Cardiac muscle cell (in vitro differentiated cells and primary cell): ENCODE measurements around the gene TMSB10. TPM values are rescaled to one million over a fixed set of nuclear protein-coding genes. Genes with fewer than 3 reads are reported as not detected.

Experiments
- DNase-seq, 2 donors: peaks; one replicate each; pipeline versions ENCODE4 v3.0.0 to v3.0.0-alpha.2; 2010 to 2017; ENCODE audit warnings: low read depth in 1 of 2, low spot score in 1 of 2
- H3K27ac ChIP-seq: fragments of 200-600 bp; sonication (generic); 2 replicates; pipeline ENCODE4 v1.5.1; 2016
- H3K27me3 ChIP-seq: fragments of 200-600 bp; sonication (generic); 2 replicates; pipeline ENCODE4 v1.6.0; 2016; ENCODE audit warnings: control low read depth
- H3K36me3 ChIP-seq: fragments of 200-600 bp; sonication (generic); 2 replicates; pipeline ENCODE4 v1.5.1; 2016; ENCODE audit warnings: control low read depth
- H3K4me1 ChIP-seq: fragments of 200-600 bp; sonication (generic); 2 replicates; pipeline ENCODE4 v1.8.1; 2017; ENCODE audit warnings: low read depth, mild to moderate bottlenecking, mixed run types
- H3K4me3 ChIP-seq: fragments of 200-600 bp; sonication (generic); 2 replicates; pipeline ENCODE4 v1.5.1; 2016; ENCODE audit warnings: mild to moderate bottlenecking
- H3K9me3 ChIP-seq: fragments of 200-600 bp; sonication (generic); 2 replicates; pipeline ENCODE4 v1.5.1; 2017; ENCODE audit warnings: low read depth, mild to moderate bottlenecking, control low read depth
- CTCF ChIP-seq: IDR thresholded peaks from 2 replicates; pipeline ENCODE4 v1.5.1; 2012; ENCODE audit warnings: low read depth, mild to moderate bottlenecking, low read length
- polyA plus RNA-seq: library from polyadenylated mRNA; unstranded; fragments of >200 nt; fragmentation: Nextera tagmentation; extraction: Ambion mirVana; gene quantifications from 2 replicates; pipeline ENCODE4 v1.2.1, GENCODE V29; 2016
- total RNA-seq: library from RNA; depleted of rRNA; stranded (reverse); fragments of >200 nt; gene quantifications from 2 replicates; pipeline ENCODE4 v1.2.3, GENCODE V29; 2016

Gene TMSB10
- total and polyA plus RNA-seq, 2 experiments from 2014 or later: 1,175 to 1,740 TPM

- no peak for DNase-seq
- Histone ChIP-seq H3K27me3 (no peaks in the 10 kb centered on the region), H3K9me3 (no peaks in the 10 kb centered on the region), H3K4me3 (no peak overlapping the region), H3K27ac (no peak overlapping the region), H3K36me3 (no peaks in the 10 kb centered on the region), H3K4me1 (peaks cover 9% of the 10 kb centered on the region)
- no peak for TF ChIP-seq CTCF
Observed at GRCh38 chr2:84954329-84954728, 48.9 kb downstream of the TMSB10 start.

Other genes starting within 250 kb of the TMSB10 start
- gene TRABD2A, start 24.6 kb upstream of the TMSB10 start, total RNA-seq: not detected in 2 replicates
- not detected in 2 replicates for gene TRABD2A, start 24.6 kb upstream of the TMSB10 start, polyA plus RNA-seq
- gene KCMF1, start 65.5 kb downstream of the TMSB10 start, total RNA-seq: 25.5 and 30.7 TPM in 2 replicates
- gene KCMF1, start 65.5 kb downstream of the TMSB10 start, polyA plus RNA-seq: 47.8 and 62.6 TPM in 2 replicates
- gene TCF7L1, start 227.7 kb downstream of the TMSB10 start, total RNA-seq: 1.5 and 5.3 TPM in 2 replicates
- 10.0 and 19.0 TPM in 2 replicates for gene TCF7L1, start 227.7 kb downstream of the TMSB10 start, polyA plus RNA-seq